NCI-H2029 (cell line): ENCODE results near the gene IQSEC3.
A peak's percentile ranks its signal among the peaks of the same experiment; 100 is the strongest.

ENCODE experiments used
- DNase-seq: peaks from one replicate; lab custom pipeline; 2025; lab: John Stamatoyannopoulos, UW

IQSEC3 gene

GRCh38 chr12:80681-81190 lies 14.2 kb downstream of the IQSEC3 start:
- DNase-seq = no peak

DNA sequence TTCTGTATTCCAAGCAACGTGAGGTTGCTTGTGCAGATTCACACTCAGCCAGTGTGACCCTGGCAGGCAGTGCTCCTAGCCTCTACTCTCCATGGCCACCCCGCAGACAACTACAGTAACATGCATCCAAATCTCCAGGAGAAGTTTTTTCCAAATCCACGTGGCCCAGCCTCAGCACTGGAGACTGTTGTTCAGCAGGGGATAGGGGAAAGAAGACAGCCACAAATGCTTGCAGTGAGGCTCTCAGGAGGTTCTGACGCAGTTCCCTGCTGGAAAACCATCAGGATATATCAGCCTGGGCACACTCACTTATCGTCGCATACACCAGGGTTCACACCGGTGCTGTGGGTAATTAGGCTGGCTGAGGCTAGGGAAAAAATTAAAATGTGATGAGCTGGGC lies 16.2 kb downstream of the IQSEC3 start:
- DNase-seq = no peak

DNA sequence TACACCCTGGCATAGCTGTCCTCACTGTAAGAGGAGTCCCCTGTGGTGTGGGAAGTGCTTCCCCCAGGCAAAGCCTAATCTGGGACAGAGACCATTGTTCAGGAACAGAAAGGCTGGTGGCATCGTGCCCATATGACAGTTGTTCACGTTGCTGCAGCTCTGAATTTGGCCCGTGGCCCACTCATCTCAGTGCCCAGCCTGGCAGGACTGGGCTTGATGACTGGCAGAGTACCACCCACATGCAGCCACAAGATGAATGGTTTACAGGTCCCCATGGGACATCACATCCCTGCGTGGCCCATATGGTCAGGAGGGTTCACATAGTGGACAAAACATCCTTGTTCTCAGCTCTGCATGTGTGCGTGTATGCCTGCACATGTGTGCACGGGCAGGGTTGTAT lies 17.5 kb downstream of the IQSEC3 start:
- peak; percentile 76 for DNase-seq

- no peak for DNase-seq
These were observed 18.7 kb downstream of the IQSEC3 start for GRCh38 chr12:85191-85666.

DNA sequence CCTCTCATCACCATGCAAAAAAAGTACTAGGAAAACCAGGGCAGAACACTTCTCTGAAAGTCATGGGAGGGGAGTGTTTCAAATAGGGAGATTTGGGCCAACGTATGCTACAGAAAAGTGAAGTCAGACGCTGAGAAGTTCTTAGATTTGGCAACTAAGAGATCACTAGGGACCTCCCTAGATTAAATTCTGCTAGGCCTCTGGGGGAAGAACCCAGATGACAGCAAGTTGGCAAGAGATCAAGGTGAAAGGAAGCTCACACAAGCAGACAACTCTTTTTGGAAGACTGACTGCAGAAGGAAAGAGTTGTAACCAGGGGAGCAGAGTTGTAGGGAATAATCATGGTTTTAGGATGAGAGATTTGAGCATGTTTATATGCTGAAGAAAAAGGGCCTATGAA lies 20.7 kb downstream of the IQSEC3 start:
- no peak for DNase-seq

- no peak for DNase-seq
These were observed 21.3 kb downstream of the IQSEC3 start for GRCh38 chr12:87856-88255.

DNA sequence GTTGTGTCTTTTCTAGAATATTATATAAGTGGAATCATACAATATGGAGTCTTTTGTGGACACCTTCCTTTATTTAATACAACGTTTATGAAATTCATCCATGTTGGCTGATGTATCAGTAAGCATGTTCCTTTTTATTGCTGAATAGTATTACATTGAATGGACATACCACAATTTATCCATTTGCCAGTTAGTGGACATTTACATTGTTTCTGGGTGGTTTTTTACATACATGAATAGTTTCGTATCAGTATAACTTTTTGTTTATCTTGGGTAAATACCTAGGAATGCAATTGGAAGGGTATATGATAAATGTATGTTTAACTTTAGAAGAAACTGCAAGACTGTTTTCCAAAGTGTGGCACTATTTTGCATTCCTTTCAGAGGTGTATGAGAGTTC lies 23.1 kb downstream of the IQSEC3 start:
- no peak for DNase-seq

DNA sequence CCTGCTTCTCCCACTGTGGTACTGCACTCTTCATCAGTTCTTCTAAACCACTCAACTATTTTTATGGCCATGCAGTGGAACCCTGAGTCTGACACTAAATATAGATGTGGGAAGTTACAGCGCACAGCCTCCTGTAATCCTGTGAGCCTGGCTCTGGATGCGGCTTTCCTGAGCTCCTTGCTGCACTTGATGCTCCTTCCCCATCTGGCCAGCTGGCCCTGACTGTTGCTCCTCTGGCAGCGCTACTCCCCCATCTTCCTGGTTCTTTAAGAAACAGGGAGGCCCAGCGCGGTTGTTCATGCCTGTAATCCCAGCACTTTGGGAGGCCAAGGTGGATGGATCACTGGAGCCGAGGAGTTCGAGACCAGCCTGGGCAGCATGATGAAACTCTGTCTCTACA lies 24.6 kb downstream of the IQSEC3 start:
- no peak for DNase-seq

DNA sequence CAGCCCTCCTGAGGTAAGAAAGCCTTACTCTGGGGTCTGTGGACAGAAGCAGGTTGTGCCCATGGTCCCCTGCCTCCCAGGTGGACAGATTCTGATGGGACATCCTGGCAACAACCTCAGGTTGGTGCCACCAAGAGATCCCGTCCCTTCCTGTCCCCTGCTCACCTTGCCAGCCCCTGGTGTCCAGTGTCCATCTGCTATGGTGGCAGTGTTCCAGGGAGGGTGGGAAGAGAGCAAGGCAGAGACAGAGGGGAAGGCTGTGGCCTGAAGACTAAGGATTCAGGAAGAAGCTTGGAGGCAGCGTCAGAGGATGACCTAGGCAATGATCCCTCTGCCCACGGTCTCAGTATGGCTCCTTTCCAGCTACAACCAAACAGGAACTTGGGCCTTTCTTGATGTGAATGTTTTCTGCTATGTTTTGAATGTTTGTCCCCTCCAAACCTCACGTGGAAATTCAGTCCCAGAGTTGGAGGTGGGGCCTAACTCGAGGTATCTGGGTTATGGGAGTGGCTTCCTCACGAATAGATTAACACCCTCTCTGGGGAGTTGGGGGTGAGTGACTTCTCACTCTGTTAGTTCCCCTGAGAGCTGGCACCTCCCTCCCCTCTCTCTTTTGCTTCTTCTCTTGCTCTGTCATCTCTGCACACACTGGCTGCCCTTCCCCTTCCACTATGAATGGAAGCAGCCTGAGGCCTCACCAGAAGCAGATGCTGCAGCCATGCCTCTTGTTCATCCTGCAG lies 26.9 kb downstream of the IQSEC3 start:
- DNase-seq = no peak

DNA sequence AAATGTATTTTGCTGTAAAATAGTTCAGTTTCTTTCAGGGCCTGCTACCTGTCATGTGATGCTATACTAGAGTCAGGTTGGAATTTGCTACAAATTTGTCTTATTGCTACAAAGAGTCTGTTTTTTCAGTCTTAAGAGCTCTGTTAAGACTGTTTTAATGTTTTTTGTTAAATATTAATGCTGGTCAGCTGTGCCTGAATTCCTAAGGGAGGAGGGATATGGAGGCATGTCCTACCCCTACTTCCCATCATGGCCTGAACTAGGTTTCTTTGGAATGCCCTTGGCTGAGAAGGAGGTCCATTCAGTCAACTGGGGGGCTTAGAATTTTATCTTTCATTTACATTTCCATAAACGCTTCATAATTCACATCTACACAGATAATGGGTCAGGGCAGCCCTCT lies 30.0 kb downstream of the IQSEC3 start:
- no peak for DNase-seq

- no peak for DNase-seq
These were observed 32.4 kb downstream of the IQSEC3 start for GRCh38 chr12:98924-99352.

GRCh38 chr12:99605-100004 lies 33.0 kb downstream of the IQSEC3 start:
- DNase-seq = no peak

GRCh38 chr12:101969-102878 lies 35.7 kb downstream of the IQSEC3 start:
- no peak for DNase-seq

- no peak for DNase-seq
These were observed 36.3 kb downstream of the IQSEC3 start for GRCh38 chr12:102879-103168.

- peak; percentile 58 for DNase-seq
These were observed 36.8 kb downstream of the IQSEC3 start for GRCh38 chr12:103169-103981.

DNA sequence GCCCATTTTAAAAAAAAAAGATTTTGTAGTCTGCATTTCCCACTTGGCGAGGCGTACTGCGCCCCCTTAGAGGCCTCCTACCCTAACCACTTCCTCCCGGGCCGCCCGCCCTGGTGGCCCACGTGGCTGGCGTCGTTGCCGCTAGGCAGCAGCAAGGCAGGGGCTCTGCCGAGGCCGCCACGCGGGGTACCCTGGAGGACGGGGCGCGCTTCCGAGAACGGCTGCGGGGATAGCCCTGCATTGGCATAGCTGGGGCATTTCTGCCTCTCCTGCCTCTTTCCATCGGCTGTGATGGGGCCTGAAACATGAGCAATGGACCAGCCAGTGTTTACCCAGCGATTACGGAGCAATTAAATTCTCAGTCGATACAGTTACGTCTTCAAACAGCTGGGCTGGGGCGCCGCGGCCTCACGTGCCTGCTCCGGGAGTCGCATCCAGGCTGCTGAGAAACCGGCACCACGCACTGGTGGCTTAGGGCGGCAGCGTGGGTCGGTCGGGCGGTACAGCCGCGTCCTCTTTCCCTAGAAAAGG lies 38.0 kb downstream of the IQSEC3 start:
- DNase-seq = peak; percentile 86

DNA sequence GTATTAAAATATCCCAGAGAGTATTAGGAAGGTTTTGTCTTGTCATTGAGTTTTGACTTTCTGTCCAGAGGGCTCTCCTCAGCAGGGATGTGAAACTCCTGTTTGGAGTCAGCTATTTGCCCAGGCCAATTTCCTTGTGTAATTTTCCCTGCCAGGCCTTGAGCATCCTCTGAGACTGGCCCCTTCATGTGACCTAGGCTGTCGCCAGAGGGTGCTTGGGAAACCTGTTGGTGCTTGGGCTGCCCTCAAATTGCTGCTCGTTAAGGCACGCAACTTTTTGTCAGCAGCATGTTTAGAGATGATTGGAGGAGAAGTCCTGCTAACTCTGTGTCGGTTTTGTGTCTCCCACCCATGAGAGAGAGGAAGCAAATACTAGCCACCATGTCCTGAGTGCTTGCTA lies 39.1 kb downstream of the IQSEC3 start:
- DNase-seq = no peak

- DNase-seq = peak; percentile 78
These were observed 39.6 kb downstream of the IQSEC3 start for GRCh38 chr12:106118-106591.

DNA sequence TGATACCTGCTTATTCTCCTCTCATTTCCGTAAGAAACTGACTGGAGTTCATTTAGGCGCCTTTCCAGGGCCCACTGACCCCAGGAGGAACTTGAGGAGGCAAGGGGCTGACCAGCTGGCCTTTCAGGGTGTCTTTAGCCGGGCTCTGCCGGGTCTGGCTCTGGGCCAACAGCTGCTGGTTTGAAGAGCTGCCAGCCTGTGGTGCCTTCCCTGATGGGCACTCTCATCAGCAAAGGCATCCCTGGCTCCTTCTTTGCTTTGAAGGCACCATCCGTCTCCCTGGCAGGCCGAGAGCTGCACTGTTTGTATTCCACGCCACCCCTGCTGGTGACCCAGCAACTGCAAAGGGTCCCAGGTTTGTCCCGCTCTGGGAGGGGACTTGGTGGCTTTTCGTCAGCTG lies 42.0 kb downstream of the IQSEC3 start:
- DNase-seq = peak; percentile 46

DNA sequence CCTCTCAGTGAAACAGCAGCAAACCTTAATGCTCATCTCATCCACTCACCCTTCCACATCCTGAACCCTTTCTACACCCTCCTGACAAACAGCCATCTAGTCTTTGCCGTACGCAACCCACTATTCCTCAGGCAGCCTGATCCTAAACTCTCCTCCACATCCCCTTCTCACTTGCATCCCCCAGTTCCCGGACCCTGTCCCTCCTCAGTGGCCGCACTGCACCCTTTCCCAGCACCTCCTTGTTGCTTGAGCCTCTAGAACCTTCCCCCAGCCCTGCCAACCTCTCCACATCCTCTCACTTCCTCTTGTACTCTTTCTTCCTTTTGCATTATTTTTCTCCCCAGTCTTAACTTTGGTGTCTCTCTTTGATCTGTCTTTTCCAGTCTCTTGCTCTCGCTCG lies 42.9 kb downstream of the IQSEC3 start:
- no peak for DNase-seq

DNA sequence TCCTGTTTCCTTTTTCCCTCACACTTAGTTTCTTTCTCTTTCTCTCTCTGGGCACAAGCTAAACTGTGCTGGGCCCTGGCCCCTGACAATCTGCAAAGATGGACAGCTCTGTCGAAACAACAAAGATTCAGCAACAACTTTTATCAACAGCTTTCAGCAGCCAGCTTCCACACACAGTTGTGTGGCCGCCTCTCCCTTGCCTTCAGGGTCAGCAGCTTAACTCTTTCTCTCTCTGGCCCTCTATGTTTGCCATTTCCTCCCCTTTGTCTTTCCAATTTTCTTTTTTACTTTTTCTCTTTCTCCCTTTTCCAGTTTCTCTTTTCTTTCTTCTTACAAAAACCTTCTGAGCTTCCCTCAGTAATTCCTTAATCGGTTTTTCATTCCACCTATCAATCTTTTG lies 43.3 kb downstream of the IQSEC3 start:
- DNase-seq = no peak
